IPS-11a (cell line): ENCODE data around the gene MDFIC2.
"Not testable (repeated sequence)": the region's sequence is repeated elsewhere in the genome, so short reads cannot be mapped to it uniquely, and the experiment has no call there.

Source experiments
- H3K4me3 ChIP-seq: one replicate; pipeline ENCODE4 v1.5.1; 2013; ENCODE audit warnings: low read depth, low read length, control low read depth

MDFIC2 gene

DNA sequence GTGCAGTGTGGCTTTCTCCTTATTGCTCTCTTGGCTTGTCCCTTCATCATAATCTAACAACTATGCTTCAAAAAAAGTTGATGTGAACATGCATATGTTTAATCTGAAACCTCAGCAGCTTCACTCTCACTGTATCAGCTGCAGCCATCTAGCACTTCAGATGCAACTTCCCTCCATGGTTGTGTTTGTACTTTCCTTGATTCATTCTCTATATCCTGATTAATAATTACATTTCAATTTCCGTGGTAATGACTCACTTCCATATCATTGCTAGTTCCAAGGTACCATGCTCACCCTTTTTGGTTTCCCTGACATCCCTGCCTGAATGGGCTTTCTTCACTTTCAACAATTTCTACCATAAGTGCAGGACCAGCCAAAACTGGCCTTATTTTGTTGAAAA lies 51.2 kb downstream of the MDFIC2 start:
- no peak overlapping the region for H3K4me3 ChIP-seq

DNA sequence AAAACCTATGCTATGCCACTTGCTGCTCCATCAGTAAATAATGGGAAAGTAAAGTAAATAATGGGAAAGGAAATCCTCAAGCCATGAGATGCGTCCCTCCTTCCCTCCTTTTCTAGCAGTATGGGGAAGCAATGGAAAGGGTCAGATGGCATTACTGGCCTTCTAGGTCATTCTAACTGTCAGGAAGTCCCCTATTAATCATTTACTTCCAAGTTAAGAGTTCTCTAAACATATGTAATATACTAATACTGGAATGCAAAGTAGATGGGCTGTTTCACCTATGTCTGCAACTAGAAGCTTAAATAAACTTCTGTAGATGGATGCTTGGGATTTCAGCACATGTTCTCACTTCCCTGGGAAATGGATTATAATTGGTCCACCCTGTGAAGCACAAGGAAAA lies 55.9 kb downstream of the MDFIC2 start:
- no peak overlapping the region for H3K4me3 ChIP-seq

DNA sequence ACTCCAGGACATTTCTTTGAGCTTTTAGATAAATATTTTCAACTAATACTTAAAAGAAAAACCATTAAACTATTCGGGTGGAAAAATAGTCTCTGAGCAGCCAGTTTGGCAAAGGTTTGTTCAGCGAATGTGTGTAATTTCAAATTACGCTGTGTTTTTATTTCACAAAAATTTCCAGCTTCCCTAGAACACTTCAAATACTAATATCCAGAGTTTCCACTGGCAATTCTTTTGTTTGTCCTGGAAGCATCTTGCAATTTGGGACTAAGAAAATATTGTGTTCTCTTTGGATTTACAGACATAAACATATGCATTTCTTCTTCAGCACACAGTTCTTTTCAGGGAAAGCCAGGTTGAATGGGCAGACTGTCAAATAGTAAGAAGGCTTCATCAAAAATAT lies 61.9 kb downstream of the MDFIC2 start:
- H3K4me3 ChIP-seq, result no peak overlapping the region

DNA sequence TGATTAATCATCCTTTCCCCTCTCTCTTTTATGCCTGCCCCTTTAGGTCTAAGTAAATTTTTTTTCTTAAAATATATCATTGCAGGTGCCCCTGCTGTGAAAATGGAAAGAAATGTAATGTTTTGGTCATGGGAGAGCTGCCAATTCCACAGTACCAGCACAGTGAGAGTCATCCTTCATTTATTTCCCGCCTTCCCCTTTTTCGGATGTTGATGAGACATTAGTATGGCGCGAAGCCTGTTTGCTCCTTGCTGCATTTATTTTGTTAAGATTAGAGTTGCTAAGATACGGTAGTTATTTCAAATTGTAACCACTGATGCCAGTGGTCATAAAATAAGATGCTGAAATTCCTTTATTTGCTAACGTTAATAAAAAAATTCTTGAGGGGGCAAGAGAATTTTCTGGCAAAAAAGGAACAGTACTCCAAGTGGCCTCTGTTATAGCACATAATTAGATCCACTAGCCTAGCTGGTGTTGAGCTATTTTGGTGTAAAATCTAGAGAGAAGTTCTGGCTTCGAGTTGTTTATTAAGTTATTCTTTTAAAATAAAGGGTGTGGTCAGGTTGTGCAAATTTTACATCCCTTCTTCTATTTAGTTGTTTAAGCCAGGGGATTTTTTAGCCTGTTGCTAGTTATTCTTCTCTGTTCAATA lies 62.8 kb downstream of the MDFIC2 start:
- H3K4me3 ChIP-seq, result no peak overlapping the region

DNA sequence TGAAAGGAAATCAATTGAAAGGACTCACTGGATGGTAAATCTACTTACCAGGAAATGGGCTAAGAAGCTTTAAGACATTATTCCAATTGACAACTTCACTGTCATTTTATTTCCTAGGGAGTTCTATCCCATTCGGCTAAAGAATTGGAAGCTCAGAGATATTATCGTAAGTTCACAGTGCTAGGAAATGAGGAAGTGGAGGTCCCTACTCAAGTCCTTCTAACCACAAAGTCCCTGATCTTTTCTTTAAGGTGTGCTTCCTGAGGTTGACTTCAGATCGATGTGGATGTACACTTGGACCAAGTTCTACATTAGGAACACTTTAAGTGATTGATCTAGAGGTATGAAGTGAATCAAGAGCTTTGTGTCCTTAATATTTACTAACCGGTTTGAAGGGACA lies 63.6 kb downstream of the MDFIC2 start:
- no peak overlapping the region for H3K4me3 ChIP-seq

DNA sequence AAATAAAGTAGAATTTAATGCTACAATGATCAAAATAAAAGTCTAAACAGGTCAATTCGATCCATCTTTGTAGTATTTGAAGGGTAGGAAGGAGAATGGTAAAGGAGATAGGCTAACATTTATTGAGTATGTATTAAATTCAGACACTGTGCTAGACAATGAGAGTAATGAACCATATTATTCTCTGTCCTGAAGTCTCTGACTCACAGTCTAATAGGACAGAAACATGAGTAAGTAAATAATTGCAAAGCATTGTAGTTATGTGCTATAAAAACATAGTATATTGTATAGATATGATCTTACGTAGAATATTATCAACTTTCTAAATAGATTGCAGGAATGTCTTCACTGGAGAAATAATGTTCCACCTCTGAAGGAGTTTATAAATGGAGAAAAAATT lies 64.5 kb downstream of the MDFIC2 start:
- no peak overlapping the region for H3K4me3 ChIP-seq

DNA sequence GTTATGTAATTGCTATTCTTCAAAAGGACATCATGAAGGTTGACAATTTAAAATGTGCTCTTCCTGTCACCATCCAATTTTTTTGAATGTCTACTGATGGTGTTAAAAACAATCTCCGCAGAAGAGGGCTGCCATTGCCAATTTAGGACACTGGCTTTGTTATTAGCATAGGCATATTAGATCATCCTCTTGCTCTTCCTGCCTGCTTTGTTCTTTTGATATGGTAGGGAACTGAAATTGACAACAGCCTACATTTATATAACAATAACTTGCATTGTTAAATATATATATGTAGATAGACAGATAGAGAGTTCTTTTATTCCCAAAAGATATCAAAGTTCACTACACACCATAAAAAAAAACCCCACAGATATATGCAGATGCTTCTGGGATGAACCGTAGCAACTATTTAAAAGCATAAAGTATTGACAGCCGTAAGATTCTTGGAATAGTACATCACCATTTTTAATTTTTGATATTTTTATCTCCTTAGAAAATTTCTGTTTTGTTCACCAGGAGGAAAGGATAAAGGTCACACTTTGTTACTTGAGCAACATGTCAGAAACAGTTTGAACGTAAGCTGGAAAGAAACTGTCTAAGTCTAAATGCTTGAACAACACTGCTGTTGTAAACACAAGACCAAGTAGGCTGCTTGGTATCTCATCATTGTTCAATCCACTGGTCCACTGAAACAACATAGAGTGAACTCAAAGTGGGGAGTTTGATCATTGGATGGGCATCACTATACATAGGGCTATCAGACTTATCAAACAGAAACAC lies 66.5 kb downstream of the MDFIC2 start:
- H3K4me3 ChIP-seq, result no peak overlapping the region

DNA sequence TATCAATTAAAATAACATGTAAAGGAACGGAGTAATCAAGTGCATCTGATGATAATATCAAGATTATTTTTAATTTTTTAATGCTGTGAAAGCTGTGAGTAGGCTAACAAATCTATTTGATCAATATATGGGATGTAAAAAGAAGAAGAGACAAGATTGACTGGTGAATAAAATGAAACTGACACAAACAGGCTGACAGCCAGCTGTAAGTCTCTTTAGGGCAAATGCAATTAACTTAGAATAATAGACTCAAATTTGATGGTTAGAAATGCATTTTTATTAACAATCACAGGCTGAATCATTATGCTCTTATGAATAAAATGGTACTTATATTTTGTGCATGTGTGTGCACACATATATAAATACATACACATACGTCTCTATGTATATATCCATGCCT lies 68.0 kb downstream of the MDFIC2 start:
- H3K4me3 ChIP-seq, result no peak overlapping the region

DNA sequence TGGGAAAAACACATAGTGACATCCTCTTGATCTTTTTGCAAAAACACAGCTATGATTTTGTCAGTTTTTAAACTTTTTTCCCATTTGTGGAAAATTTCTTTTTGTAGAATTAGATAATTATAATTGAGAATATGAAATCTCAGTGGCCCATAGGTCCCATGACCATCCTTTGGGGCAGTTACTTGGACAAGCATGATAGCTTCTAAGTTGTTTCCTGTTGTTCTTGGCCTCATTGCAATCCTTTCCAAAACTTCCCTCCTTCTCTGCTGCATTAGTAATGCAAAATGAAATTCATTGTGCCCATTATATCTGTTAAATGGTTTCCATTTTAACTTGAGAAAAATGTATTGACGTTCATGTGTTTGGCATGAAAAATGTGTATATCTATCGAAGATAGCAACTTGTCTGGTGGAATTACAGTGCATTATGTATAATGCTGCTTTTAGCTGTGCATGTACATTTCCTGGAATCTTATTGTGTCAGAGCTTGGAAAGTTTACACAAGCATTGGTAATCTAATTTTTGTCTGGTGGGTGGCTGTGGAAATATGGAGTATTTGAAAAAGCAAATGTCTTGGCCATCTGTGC lies 70.0 kb downstream of the MDFIC2 start:
- H3K4me3 ChIP-seq, result no peak overlapping the region

DNA sequence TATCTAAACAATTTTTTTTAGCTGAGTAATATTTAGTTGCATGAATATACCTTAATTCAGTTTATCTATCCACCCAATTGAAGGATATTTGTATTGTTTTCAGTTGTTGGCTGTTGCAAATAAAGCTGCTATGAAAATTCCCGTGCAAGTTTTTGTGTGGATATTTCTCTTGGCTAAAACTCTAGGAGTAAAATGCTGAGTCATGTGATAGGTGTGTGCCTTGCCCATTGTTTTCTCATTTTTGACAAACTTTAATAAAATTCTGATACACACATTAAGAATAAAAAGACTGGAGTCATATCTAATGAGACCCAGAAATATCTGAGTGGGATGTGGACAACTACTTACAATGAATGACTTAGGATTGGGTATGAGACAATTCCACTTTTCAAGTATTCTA lies 78.6 kb downstream of the MDFIC2 start:
- H3K4me3 ChIP-seq, result no peak overlapping the region

DNA sequence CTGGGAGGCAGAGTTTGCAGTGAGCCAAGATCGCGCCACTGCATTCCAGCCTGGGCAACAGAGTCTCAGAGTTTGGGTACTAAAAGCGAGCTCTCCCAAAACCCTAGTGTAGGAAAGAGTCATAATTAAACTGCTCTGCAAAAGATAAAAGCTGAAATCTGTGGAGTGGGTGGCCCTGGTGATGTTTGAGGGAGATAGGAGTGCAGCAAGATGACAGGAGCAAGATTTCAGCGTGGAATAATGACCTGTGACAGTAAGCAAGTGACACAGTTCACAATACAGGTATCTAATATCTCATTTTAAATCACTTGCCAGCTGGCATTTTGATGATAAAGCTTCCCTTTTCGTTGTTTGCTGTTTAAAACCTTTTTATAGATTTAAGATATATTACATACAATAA lies 79.3 kb downstream of the MDFIC2 start:
- no peak overlapping the region for H3K4me3 ChIP-seq

DNA sequence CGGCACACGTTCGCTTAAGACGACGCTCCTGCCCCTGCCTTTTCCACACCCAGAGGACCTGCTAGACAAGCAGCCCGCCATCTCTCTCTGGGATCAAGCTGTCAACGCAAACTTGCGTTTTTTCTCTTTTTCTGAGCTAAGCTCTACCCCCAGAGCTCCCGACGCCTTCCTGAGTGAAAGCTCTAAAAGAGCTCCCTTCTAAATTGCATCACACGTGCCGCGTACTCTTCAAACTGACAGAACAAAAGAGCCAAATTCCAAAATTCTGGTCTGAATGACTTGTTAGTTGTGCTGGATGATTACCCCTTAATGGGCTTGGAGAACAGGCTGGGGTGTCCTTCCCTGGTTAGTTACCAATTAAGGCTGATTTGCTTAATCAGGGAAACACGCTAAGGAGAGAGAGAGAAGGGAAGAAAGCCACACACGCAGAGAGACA lies 81.2 kb downstream of the MDFIC2 start:
- H3K4me3 ChIP-seq, result no peak overlapping the region

DNA sequence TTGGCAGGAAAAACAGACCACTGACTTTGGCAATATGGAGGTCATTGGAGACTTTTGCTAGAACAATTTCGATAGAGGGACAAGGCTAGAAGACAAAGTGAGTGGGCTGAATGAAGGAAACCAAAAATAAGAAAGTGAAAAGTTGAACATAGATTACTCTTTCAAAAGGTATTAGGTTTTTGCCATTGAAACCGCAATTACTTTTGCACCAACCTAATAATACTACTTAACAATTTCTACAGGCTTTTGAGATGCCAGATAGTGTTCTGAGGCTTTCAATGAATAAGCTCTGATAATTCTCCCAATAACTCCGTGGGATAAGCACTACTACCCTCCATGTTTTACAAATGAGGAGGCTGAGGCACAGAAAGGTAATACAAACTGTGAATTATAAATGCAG lies 85.0 kb downstream of the MDFIC2 start:
- H3K4me3 ChIP-seq, result no peak overlapping the region

DNA sequence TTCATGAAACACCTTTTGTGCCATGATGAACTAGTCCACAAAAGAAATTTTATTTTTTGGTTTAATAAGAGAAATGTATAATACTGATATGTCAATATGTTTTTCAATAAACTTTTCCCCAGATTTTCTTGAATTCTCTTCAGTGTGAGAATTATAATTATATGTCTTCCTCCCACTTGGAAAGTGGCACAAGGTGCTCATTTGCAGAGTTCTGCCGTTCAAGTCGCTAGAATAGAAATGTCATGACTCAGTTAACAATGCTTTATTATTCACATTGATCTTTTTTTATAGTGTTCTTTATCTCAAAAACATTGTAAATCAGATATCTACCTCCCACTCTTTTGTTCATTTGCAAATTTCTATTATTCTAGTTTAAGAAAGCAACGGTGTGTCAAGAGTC lies 87.3 kb downstream of the MDFIC2 start:
- H3K4me3 ChIP-seq, result no peak overlapping the region

DNA sequence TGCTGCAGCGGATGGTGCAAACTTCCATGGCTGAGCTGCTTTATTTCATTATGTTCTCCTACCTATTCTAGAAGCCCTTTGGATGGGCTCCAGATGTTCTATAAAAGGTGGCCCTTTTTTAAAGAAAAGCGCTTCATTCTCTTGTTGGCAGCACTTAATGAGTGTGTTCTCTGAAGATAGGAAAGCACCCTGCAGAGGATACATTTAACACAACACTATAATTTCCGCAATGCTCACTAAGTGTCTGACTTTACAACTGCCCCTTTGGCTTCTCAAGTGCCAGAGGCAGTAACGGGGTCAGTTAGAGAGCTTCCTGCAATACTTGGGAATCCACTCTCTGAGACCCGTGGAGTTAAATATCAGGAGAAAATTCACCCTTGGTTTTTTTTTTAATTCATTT lies 88.1 kb downstream of the MDFIC2 start:
- no peak overlapping the region for H3K4me3 ChIP-seq

DNA sequence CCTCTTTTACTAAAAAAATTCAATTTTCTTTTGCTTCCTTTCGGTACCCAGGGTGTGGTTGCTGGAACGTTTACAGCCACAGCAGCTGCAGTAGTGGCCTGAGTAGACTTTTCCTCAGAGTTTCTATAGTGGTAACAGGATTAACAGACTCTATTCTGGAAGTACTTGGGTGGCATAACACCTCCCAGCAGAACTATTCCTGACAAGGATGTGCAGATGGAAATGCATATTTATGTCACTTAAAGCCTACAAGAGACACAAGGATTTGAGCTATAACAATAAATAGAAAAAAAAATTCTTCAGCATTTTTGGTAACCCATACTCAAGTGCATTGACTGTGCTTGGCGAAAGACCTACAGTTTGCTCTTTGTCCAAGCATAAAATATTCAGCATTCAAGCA lies 94.0 kb downstream of the MDFIC2 start:
- H3K4me3 ChIP-seq, result no peak overlapping the region

DNA sequence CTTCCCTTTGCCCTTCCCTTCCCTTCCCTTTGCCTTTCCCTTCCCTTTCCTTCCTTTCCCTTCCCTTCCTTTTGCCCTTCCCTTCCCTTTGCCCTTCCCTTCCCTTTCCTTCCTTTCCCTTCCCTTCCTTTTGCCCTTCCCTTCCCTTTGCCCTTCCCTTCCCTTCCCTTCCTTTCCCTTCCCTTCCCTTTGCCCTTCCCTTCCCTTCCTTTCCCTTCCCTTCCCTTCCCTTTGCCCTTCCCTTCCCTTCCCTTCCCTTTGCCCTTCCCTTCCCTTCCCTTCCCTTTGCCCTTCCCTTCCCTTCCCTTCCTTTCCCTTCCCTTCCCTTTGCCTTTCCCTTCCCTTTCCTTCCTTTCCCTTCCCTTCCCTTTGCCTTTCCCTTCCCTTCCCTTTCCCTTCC lies 101.2 kb downstream of the MDFIC2 start:
- H3K4me3 ChIP-seq, result not testable (repeated sequence)

DNA sequence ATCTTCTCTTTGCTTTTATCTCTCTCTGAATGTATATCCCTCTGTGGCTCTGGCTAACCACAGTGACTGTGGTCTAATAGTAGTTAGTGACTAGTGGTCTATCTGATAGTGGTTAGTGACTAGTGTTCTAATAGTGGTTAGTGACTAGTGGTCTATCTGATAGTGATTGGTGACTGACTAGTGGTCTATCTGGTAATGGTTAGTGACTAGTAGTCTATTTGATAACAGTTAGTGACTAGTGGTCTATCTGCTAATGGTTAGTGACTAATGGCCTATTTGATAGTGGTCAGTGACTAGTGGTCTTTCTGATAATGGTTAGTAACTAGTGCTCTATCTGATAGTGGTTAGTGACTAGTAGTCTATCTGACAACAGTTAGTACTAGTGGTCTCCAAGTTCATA lies 110.5 kb downstream of the MDFIC2 start:
- no peak overlapping the region for H3K4me3 ChIP-seq

DNA sequence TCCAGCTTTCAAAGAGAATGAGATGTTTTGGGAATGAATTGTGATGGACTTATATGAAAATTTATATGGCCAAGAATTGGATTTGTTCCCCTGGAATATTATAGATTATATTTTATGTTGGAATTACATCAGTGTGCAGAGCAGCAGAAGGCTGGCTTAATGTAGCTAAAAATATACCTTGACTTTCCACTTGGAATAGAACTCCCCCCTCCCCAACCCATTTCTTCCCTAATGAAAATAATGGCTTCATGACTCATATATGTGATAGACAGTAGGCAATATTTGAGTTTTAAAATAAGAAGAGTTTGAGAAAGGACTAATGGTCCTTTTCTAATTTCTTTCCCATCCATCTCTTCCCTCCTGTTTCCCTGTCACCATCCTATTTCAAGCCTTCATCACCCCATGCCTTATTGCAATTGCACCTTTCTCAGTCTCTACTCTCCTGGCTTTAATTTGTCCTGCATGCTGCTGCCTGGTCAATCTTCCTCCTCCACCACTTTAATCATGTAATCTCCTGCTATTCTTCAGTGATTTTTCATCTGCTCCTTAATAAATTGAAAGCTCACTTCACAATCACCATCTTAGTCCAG lies 122.5 kb downstream of the MDFIC2 start:
- H3K4me3 ChIP-seq, result no peak overlapping the region

DNA sequence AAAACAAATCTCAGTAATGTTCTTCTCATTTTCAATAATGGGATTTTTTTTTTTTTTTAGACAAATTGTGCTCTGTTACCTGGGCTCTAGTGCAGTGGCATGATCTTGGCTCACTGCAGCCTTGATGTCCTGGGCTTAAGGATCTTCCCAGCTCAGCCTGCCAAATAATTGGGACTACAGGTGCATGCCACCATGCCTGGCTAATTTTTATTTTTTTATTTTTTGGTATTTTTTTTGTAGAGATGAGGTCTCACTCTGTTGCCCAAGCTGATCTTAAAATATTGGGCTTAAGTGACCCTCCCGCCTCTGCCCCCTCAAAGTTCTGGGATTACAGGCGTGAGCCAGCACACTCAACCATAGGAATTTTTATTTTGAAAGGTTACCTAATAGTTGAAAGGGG lies 126.2 kb downstream of the MDFIC2 start:
- no peak overlapping the region for H3K4me3 ChIP-seq

DNA sequence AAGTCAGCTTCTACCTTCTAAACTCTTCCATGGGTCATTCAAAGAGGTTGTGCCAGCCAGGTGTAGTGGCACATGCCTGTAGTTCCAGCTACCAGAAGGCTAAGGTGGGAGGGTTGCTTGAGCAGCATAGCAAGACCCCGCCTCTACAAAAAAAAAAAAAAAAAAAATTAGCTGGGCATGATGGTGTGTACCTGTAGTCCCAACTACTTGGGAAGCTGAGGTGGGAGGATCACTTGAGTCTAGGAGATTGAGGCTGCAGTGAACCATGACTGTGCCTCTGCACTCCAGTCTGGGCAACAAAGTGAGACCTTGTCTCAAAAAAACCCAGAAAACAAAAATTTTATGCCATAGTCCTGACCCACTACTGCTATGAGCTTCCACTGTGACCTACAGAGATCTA lies 126.8 kb downstream of the MDFIC2 start:
- no peak overlapping the region for H3K4me3 ChIP-seq
